ENCODE data around the gene TIMMDC1. TPM values are rescaled to one million over a fixed set of nuclear protein-coding genes. Genes with fewer than 3 reads are reported as not detected.

Gene TIMMDC1
- total and polyA plus RNA-seq, 10 of the 15 experiments (the other 5 are each of a cell fraction or from before 2014, with no cell fraction given), result 55.9 to 146 (median 72.1) TPM

DNA sequence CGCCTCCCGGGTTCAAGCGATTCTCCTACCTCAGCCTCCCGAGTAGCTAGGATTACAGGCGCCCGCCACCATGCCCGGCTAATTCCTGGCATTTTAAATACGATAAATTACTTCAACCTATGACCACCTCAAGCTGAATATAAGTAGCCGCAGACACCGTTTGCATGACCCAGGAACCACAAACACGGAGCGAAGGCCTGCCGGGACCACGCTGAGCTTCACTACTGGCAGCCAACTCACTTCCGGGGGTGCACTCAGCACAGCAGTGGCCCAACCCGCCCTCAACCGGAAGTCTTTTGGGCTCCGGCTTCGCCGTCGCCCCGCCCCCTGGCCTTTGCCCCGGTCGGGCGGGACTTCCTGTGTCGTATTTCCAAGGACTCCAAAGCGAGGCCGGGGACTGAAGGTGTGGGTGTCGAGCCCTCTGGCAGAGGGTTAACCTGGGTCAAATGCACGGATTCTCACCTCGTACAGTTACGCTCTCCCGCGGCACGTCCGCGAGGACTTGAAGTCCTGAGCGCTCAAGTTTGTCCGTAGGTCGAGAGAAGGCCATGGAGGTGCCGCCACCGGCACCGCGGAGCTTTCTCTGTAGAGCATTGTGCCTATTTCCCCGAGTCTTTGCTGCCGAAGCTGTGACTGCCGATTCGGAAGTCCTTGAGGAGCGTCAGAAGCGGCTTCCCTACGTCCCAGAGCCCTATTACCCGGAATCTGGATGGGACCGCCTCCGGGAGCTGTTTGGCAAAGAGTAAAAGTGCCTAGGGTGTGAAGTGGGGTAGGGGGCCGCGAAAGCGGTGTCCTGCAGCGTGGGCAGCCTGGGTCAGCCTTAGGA, at the start of gene TIMMDC1 (continued):
- TF ChIP-seq BCLAF1 (IDR thresholded peaks at IDR 0.05), result no peak
- TF ChIP-seq BMI1 (IDR thresholded peaks at IDR 0.05; ENCODE audit: borderline replicate concordance), result no peak
- TF ChIP-seq GATAD2B (conservative IDR thresholded peaks at IDR 0.05; ENCODE audit: low read depth), result no peak; the same call in 1 of the 2 replicates
- no peak for TF ChIP-seq SKIL (IDR thresholded peaks at IDR 0.05; ENCODE audit: low read depth, poor library complexity, severe bottlenecking)
- TF ChIP-seq IRF4 (IDR thresholded peaks at IDR 0.05; ENCODE audit: low read depth, low read length), result 0 out of 2 replicates have a peak, but pooled peaks have one; percentile 43
- TF ChIP-seq ZZZ3 (IDR thresholded peaks at IDR 0.05; ENCODE audit: control insufficient read depth, insufficient read length, low read depth), result no peak
- TF ChIP-seq NFXL1 (IDR thresholded peaks at IDR 0.05; ENCODE audit: borderline replicate concordance), result no peak
- TF ChIP-seq ETV6 (conservative IDR thresholded peaks at IDR 0.05 in 1 of 2, IDR thresholded peaks at IDR 0.05 in 1 of 2; ENCODE audit: borderline replicate concordance in 1 of 2, low read depth in 1 of 2), result no peak
- TF ChIP-seq, protein P1, sequence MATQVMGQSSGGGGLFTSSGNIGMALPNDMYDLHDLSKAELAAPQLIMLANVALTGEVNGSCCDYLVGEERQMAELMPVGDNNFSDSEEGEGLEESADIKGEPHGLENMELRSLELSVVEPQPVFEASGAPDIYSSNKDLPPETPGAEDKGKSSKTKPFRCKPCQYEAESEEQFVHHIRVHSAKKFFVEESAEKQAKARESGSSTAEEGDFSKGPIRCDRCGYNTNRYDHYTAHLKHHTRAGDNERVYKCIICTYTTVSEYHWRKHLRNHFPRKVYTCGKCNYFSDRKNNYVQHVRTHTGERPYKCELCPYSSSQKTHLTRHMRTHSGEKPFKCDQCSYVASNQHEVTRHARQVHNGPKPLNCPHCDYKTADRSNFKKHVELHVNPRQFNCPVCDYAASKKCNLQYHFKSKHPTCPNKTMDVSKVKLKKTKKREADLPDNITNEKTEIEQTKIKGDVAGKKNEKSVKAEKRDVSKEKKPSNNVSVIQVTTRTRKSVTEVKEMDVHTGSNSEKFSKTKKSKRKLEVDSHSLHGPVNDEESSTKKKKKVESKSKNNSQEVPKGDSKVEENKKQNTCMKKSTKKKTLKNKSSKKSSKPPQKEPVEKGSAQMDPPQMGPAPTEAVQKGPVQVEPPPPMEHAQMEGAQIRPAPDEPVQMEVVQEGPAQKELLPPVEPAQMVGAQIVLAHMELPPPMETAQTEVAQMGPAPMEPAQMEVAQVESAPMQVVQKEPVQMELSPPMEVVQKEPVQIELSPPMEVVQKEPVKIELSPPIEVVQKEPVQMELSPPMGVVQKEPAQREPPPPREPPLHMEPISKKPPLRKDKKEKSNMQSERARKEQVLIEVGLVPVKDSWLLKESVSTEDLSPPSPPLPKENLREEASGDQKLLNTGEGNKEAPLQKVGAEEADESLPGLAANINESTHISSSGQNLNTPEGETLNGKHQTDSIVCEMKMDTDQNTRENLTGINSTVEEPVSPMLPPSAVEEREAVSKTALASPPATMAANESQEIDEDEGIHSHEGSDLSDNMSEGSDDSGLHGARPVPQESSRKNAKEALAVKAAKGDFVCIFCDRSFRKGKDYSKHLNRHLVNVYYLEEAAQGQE (IDR thresholded peaks at IDR 0.05; ENCODE audit: low read depth, low read length), result no peak
- 0 out of 2 replicates have a peak, but pooled peaks have one; percentile 27 for TF ChIP-seq EED (IDR thresholded peaks at IDR 0.05; ENCODE audit: low read depth)
- TF ChIP-seq POLR2AphosphoS5 (IDR thresholded peaks at IDR 0.05; ENCODE audit: low read length), result peak; percentile 92
- TF ChIP-seq FOS (IDR thresholded peaks at IDR 0.05; ENCODE audit: borderline replicate concordance, extremely low read depth, insufficient read length), result no peak
- no peak for TF ChIP-seq PRDM15 (CRISPR knock-in tag; IDR thresholded peaks at IDR 0.05)
- peak; percentile 96 for TF ChIP-seq POLR2A (IDR thresholded peaks at IDR 0.05; ENCODE audit: low read depth, low read length)
- TF ChIP-seq KLF5 (IDR thresholded peaks at IDR 0.05; ENCODE audit: partially characterized antibody), result peak; percentile 17
- no peak for TF ChIP-seq ASH2L (IDR thresholded peaks at IDR 0.05; ENCODE audit: borderline replicate concordance, low read depth)

Measured in GM12878 (cell line).